HUDEP-2 (cell line): ENCODE measurements around the gene POLR1G.
"Not testable (repeated sequence)": the region's sequence is repeated elsewhere in the genome, so short reads cannot be mapped to it uniquely, and the experiment has no call there.

ENCODE experiments used
- DNase-seq, 76 experiments: peaks; one replicate each; lab custom pipeline; 2025; ENCODE audit not compliant: unreplicated experiment in 76 of 76; lab: John Stamatoyannopoulos, UW

The POLR1G gene

GRCh38 chr19:45419895-45420294 lies 13.5 kb downstream of the POLR1G start:
- DNase-seq, result no peak

- DNase-seq, result no peak
These were observed 13.9 kb downstream of the POLR1G start for GRCh38 chr19:45420356-45420755.

DNA sequence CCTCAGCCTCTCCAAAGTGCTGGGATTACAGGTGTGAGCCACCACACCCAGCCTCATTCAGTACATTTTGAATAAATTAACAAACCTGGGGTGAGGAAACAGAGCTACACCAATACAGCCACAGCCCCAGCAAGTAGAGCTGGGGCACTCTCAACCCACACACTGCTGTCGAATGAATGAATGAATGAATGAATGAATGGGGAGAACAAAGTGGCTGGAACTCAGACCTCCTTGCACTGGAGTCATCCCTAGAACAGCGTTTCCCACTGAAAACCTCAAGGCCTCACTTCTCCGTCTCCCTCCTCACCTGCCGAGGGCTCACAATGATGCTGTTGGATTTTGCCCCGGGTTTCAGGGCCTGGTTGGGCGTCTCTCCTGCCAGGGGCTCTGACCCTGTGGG lies 14.4 kb downstream of the POLR1G start:
- DNase-seq, result no peak

DNA sequence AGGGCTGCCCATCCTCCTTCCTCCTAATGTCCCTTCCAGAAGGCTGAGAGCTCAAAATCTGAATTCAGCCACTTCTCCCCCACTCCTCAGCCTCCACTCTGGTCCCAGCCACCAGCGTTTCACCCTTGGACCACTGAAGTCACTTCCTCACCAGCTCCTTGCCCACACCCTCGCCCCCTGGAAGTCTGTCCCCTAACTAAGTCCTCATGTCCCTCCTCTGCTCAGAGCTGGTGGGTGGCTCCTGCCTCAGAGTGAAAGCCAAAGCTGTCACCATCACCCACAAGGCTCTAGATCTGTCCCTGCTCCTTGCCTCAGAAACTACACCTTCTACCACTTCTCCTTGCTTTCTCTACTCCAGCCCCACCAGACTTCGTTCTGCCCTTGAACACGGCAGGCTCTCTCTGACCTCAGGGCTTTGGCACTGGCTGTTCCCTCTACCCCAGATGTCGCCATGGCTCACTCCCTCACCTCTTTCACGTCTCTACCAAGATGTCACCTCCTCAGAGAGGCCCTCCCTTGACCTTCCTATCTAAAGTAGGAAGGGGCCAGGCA lies 15.6 kb downstream of the POLR1G start:
- DNase-seq, result no peak

GRCh38 chr19:45423033-45423588 lies 16.7 kb downstream of the POLR1G start:
- no peak for DNase-seq

- DNase-seq, result peak in 75 of 76 experiments; percentile 89 to 100 (median 98)
These were observed 17.2 kb downstream of the POLR1G start, which contains the start of gene ERCC1 for GRCh38 chr19:45423589-45424190. TSS of gene ERCC1 (minus strand) at chr19:45423917. CDS start at chr19:45423374, 543 bp downstream.

DNA sequence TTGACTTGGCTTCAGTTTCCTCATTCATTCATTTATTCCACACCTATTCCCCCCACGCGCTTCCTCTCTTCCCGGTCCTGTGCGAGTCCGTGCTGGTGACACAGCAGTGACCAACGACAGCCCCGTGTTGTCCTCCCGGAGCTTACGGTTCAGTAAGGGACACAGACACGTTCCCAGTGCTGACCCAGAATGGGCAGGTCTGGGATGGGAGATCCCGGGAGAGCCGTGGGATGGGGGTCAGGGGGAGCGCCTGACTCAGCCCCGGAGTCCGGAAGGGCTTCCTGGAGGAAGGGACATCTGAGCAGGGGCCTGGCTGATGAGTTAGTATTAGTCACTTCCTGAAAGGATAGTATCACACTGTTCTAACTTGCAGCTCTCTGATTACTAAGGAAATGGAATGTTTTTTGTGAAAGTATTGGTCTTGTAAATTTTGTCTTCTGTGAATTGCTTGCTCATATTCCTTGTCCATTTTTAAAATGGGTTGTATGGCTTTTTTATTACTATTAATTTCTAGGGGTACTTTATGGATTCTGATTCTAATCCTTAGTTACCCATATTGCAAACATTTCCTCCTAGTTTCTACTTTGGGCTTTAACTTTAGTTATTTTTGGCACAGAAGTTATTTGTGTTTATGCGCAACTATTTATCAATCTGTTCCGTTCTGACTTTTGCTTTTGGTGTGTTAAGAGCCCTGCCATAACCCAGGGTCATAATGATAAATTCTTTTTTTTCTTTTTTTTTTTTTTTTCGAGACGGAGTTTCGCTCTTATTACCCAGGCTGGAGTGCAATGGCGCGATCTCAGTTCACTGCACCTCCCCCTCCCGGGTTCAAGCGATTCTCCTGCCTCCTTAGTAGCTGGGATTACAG lies 18.0 kb downstream of the POLR1G start:
- DNase-seq, result peak in 62 of 76 experiments; percentile 36 to 94 (median 59)

GRCh38 chr19:45428384-45429231 lies 22.2 kb downstream of the POLR1G start:
- DNase-seq, result peak in 3 of 76 experiments; percentile 13 to 41 (median 20)

DNA sequence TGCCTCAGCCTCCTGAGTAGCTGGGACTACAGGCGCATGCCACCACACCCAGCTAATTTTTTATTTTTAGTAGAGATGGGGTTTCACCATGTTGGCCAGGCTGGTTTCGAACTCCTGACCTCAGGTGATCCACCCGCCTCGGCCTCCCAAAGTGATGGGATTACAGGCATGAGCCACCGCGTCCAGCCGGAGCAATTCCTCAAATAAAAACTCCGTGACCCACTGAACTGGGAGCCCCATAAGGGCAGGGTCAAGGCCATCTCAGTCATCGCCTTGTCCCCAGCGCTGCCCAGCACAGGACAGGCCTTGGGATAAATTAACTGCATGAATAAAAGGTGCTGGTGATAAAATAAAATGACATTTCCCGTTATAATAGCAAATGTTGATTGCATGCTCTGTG lies 23.5 kb downstream of the POLR1G start:
- not testable (repeated sequence) for DNase-seq

GRCh38 chr19:45431008-45431407 lies 24.6 kb downstream of the POLR1G start:
- DNase-seq, result not testable (repeated sequence)

GRCh38 chr19:45432543-45432942 lies 26.1 kb downstream of the POLR1G start:
- DNase-seq, result not testable (repeated sequence)

GRCh38 chr19:45437328-45437727 lies 30.9 kb downstream of the POLR1G start:
- no peak for DNase-seq

- DNase-seq, result no peak
These were observed 32.7 kb downstream of the POLR1G start for GRCh38 chr19:45439190-45439568.

DNA sequence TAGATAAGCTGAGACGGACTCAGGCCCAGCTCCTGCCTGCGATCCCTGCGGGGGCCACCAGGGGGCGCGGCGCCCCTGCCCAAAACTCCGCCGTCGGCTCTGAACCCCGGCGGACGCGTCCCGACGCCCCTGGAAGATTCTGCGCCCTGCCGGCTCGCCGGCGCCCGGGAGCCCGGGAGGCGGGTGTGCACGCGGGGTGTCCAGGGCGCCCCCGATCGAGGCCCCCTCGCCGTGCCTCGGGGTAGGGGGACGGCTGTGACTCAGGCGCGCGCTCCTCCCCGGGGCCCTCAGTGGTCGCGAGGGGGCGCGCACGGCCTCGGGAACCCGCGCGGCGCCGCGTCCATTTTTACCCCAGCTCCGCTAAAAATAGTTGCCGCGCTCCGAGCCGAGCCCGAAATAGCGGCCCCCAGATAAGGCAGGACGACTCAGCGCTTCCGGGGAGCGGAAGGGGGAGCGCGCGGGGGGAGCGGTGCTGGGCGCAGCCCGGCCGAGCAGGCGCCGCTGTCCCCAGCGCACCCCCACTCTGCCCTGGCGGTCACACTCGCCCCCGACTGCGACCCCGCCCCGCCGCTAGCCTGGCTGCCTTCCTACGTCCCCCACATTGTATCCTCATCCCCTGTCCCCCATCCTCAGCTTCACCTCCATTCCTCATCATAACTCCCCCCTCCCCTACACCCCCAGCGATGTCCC lies 33.3 kb downstream of the POLR1G start:
- DNase-seq, result peak in 72 of 76 experiments; percentile 35 to 95 (median 81)

DNA sequence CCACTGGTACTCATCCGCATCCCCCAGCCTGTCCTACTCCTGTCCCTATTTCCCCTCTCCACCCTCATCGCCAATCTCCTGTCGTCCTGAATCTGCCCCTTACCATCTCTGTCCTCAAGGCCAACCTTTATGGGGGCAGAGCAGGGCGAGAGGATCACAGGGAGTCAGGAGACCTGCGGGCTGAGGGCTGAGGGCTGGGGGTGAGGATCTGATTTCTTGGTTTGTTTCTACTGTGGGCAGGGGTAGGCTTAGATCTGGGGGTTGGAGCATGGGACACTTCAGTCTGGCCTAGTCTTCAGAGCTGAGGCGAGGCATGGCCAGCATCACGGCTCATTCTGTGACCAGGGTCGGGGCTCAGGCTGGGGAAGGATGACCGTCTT lies 33.8 kb downstream of the POLR1G start:
- peak in 1 of 76 experiments; percentile 33 for DNase-seq

DNA sequence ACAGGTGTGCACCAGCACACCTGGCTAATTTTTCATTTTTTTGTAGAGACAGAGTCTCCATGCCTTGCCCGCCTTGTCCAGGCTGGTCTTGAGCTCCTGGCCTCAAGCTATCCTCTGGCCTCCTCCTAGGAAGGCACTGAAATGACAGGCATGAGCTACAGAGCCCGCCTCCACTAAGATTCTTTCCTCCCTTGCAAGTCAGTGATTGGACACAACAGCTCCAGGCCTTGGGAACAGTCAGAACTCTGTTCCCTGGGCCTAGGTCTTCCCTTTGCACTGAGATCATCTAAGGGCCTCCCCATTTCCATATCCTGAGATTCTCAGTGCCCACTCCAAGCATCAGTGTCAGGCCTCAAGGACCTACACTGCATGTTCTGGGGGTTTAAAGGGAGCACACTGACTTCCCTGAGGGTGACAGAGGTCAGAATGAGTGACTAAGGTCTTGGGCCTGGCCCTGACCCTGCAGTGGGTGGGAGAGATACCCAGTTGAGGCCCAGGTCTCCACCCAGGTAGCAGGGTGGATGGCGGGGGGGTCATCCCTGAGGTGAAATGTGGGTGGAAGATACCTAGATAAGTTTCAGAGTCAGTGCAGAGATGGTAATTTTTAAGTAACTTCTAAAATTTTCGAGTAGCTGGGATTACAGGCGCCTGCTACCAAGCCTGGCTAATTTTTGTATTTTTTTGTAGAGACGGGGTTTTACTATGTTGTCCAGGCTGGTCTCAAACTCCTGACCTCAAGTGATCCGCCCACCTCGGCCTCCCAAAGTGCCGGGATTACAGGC lies 34.6 kb downstream of the POLR1G start:
- peak in 4 of 76 experiments; percentile 13 to 33 (median 17) for DNase-seq

- no peak for DNase-seq
These were observed 35.9 kb downstream of the POLR1G start for GRCh38 chr19:45442408-45442777.

GRCh38 chr19:45442778-45443461 lies 36.5 kb downstream of the POLR1G start:
- DNase-seq, result peak in 66 of 76 experiments; percentile 20 to 84 (median 46)
